GM18526 (cell line): ENCODE data around the gene NUTM2B.
"Not testable (repeated sequence)": the region's sequence is repeated elsewhere in the genome, so short reads cannot be mapped to it uniquely, and the experiment has no call there.

ENCODE experiments used
- POLR2A ChIP-seq: IDR thresholded peaks from 3 replicates; pipeline ENCODE4 v1.6.1; 2011; ENCODE audit not compliant: insufficient read length; ENCODE audit errors: extremely low read depth

Gene NUTM2B

DNA sequence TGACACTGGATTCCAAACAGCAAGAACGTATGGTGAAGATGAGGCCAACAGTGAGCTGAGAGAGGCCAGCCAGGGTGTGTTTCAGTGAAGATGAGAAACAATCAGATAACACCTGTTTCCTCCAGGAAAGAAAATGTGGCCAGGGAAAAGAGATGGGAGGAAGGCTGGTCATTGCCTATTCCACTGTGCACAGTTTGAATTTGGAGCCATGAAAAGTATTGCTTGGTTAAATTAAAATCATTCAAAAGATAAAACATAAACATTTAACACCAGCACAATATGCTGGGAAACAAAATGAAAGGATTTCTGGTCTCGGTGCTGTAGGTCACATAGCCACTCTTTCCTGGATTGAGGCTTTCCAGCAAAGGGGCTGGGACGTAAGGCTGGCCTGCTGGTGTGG is at the start of gene NUTM2B:
Gene NUTM2B (plus strand): TSS at position 301 of the 400 bp plus-strand sequence. CDS start 383 bp downstream, outside the sequence.
- TF ChIP-seq POLR2A: not testable (repeated sequence)
